DMS153 treated with DMSO at 0.1 percent for 48 hours (cell line): ENCODE results near the gene ZNF318.
"Not testable (repeated sequence)": the region's sequence is repeated elsewhere in the genome, so short reads cannot be mapped to it uniquely, and the experiment has no call there.

Source experiments
- DNase-seq: peaks from one replicate; lab custom pipeline; 2025; ENCODE audit not compliant: unreplicated experiment; lab: John Stamatoyannopoulos, UW

ZNF318 gene, protein sequence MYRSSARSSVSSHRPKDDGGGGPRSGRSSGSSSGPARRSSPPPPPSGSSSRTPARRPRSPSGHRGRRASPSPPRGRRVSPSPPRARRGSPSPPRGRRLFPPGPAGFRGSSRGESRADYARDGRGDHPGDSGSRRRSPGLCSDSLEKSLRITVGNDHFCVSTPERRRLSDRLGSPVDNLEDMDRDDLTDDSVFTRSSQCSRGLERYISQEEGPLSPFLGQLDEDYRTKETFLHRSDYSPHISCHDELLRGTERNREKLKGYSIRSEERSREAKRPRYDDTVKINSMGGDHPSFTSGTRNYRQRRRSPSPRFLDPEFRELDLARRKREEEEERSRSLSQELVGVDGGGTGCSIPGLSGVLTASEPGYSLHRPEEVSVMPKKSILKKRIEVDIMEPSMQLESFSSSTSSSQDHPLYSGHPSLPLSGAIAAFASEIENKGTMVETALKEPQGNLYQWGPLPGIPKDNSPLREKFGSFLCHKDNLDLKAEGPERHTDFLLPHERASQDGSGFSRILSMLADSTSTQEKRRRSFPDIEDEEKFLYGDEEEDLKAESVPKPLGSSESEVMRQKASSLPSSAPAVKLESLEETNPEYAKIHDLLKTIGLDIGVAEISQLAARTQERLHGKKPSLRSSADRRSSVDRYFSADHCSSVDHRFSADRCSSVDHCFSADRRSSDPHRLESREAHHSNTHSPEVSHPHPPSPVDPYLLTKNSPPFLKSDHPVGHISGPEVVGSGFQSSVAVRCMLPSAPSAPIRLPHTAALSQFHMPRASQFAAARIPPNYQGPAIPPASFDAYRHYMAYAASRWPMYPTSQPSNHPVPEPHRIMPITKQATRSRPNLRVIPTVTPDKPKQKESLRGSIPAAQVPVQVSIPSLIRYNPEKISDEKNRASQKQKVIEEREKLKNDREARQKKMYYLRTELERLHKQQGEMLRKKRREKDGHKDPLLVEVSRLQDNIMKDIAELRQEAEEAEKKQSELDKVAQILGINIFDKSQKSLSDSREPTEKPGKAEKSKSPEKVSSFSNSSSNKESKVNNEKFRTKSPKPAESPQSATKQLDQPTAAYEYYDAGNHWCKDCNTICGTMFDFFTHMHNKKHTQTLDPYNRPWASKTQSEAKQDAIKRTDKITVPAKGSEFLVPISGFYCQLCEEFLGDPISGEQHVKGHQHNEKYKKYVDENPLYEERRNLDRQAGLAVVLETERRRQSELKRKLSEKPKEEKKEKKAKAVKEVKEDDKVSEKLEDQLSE (N-terminal part only)

DNA sequence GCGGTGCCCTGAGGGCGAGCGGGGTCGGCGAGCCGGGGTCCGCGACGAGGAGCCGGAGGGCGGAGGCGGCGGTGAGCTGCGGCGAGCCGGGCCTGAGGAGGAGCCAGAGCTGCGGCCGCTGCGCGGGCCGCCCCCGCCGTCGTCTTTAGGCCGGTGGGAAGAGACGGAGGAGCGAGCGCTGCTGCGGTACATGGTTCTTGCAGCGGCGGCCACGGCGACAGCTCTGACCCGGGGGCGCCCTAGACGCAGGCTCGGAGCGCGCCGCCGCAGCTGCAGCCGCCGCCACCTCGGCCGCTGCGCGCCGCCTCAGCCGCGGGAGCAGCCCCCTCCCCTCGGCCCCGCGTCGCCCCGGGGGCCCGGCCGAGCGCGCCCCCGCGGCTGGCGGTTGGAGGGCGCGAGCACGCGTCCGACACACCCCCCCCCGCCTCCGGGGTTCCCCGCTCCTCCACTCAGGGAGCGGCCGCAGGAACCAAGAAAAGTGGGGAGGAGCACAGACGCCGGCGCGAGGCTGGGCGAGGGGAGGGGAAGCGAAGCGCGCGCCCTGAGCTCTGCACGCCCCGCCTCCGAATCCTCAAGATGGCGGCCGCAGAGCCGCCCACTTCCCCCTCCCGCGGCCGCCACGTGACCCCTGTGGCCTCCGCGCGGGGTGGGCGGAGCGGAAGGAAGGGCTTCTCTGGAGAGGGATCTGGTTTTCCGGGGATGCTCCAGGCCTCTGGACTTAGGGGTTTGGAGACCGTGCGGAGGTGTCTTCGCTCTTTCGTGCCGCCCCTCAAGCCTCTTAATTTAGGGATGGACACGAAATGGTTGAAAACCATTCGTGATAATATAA lies at the start of gene ZNF318:
ZNF318 (minus strand) TSS at position 474 of the 829 bp plus-strand sequence; CDS start at position 192, 282 bp downstream.
- DNase-seq = peak; percentile 97

DNA sequence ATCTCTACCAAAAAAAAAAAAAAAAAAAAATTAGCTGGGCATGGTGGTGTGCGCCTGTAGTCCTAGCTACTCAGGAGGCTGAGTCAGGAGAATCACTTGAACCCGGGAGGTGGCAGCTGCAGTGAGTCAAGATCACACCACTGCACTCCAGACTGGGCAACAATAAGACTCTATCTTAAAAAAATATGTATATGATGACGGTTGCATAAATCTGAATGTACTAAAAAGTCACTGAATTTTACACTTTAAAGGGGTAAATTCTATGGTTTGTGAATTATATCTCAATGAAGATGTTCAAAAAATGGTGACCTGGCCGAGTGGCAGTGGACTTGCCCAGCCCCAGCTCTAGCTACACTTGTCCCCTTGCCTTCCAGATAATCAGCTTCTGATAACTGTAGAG lies 47.5 kb upstream of the ZNF318 start:
- no peak for DNase-seq

DNA sequence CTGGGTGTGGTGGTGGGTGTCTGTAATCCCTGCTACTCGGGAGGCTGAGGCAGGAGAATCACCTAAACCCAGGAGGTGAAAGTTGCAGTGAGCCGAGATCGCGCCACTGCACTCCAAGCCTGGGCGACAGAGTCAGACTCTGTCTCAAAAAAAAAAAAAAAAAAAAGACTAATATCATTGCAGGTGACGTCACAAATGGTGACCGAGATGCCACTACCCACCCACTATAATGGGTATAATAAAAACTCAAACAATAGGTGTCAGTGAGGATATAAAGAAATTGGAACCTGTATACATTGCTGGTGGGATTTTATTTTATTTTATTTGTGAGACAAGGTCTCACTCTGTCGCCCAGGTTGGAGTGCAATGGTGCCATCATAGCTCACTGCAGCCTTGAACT lies 45.8 kb upstream of the ZNF318 start:
- not testable (repeated sequence) for DNase-seq

DNA sequence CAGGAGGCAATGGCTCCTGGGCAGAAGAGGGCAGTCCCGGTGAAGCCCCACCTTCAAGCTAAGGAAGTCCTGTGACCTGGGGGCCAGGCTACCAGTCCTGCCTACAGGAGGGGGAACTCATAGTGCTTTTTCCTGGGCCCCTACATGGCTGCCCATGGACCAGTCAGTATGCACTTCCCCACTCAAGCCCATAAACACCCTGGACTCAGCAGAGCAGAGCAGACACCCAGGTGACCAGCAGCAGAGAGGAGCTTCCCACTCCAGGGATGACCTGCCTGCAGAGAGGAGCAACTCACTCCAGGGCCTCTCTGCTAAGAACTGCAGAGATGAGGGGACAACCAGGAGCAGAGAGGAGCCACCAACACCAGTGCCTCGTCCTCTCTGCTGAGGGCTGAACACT lies 43.6 kb upstream of the ZNF318 start:
- no peak for DNase-seq

DNA sequence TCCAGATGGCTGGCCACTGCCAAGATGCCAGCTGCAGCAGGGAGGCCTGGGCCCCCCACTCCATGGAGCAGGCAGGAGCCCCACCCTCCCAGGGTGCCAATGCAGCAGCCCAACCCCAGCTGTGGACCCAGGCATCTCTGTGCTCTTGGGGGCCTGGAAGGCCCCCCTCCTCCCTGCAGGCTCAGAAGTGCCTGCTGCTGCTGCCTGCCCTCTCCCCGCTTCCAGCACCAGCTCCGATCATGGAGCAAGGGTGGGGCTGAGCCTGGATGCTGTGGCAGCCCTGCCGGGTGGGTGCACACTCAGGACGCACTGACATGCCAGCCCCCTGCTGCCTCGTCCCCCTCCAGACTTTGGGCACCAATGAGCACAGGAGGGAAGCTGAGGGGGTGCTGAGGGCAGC lies 43.1 kb upstream of the ZNF318 start:
- no peak for DNase-seq

DNA sequence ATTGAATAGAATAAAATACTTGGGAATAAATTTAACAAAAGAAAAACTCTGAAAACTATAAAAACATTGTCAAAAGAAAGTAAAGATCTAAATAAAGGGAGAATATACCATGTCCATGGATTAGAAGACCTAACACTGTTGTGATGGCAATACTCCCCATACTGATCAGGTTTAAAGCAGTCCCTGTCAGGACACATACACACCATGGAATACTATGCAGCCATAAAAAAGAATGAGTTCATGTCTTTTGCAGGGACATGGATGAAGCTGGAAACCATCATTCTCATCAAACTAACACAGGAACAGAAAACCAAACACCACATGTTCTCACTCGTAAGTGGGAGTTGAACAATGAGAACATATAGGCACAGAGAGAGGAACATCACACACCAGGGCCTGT lies 41.3 kb upstream of the ZNF318 start:
- not testable (repeated sequence) for DNase-seq

DNA sequence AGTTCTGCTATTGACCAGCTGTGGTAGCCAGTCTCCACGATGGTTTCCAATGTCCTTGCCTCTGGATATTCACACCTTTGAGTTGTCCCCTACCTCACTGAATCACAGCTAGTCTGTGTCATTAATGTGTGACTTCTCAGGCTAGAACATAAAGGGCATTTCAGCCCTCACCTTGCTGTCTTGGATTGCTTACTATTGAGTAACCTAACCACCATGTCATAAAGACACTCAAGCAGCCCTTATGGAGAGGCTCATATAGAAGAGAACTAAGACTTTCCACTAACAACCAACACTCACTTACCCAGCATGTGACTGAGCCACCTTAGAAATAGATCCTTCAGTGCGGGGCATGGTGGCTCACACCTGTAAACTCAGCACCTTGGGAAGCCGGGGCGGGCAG lies 38.8 kb upstream of the ZNF318 start:
- DNase-seq = no peak

DNA sequence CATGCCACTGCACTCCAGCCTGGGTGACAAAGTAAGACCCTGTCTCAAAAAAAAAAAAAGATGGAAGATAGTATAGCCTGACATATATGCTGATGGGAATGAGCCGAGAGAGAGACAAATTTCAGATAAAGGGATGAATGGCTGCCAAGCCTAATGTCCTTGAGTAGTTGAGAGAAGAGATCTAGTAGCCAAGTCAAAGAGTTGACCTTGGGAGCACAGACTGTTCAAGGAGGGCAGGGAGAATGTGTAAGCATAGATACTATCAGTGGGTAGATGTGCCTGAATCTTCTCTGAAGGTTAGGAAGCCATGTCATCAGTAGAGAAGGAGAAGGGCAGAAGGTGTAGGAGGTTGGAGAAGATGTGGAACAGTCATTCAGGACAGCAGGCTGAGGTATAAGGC lies 37.8 kb upstream of the ZNF318 start:
- DNase-seq = no peak

DNA sequence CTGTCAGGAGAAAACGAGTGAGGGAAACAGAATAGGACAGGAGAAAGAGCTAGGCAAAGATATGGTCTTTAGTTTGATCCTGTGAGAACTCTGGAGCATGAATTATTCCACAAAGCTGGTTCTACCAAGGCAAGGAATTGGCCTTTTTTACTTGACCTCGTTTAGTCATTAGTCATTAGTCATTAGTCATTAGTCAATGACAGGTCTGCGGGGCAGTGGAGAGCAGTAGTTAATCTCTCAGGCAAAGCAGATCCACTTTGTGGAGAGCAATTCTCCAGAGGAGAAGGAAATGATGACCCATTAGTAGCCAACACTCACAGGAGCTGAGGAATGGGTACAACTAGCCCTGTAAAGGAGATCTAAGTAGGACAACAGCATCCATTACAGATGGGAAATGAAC lies 35.9 kb upstream of the ZNF318 start:
- no peak for DNase-seq

DNA sequence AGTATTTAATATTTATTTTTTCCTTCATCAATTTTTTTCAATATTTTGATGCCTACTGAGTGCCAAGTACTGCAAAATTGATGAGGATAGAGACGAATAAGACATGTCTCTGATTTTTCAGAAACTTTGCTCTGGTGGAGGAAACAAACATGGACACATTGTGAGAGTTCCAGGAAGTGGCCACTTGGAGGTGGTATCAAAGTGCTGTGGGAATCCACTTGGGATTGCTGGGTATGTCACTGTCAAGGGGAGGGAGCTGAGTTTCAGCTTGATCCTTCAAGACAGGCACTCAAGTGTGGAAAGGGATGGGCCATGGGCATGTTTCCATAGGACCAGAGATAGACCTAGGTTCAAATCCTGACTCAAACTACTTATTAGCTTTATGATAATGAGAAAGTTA lies 33.4 kb upstream of the ZNF318 start:
- DNase-seq = no peak

DNA sequence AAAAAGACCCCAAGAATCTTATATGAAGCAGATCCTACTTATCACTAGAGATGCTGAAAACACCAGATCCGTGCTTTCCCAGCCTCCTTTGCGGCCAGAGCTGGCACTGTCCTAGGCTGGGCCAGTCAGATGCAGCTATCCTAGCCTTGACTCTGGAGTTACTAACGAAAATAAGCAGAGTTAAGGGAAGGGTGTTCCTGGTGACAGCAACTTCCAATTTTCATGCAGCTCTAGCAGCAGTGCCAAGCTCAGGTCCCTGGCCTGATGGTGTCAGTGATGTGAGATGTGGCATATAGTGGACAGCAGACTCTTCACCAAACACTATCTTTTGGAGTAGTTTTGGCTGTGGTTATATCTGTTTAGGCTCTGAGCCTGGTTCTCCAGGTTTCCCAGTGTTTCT lies 32.3 kb upstream of the ZNF318 start:
- no peak for DNase-seq

DNA sequence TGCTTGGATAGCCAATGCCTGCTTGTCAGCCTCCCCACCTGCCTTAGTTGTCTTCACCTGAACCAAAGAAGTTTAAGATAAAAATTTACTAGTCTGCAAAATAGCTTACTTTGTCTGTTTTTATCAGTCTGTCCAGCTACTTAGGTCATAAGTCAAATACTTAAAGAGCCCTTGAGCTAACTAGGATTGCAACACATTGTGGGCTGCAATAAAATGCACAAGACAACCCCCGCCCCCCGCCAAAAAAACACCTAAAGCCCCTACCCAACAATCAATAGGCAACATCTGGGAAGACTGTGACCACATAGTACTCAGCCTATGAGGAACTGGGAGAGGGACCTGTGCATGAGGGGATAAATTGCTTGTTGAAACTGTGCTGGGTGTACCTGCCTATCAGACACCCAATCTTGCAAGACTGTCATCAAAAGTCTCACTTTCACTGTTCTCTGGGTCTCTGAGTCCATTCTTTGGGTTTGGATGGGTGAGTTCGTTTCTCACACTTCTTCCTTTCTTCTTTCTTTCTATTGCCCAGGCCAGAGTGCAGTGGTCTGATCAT lies 30.6 kb upstream of the ZNF318 start:
- DNase-seq = no peak

DNA sequence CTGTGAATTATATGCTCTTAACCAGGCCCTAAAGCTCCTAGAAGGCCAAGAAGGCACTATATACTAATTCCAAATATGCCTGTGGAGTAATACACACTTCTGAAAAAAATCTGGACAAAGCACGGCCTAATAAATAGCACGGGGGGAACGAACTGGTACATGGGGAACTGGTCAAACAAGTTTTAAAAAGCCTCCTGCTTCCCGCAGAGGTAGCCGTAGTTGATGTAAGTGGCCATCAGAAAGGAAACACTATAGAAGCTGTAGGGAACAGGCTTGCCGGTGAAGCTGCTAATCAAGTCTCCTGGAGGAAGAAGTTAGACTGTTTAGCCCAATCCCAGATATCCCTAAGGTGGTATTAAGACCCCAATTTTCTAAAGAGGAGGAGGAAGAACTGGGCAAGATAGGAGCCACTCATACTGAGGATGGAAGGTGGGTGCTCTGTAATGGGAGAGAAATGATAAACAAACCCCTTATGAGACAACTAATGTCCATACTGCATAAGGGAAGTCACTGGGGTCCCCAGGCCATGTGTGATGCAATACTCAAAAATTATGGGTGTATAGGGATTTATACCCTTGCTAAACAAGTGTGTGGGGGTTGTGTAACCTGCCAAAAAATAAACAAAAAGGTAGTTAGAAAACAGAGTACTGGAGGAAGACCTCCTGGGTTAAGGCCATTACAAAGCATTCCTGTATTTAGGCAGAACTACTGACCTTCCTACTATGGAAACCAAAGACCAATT lies 27.1 kb upstream of the ZNF318 start:
- peak; percentile 59 for DNase-seq

DNA sequence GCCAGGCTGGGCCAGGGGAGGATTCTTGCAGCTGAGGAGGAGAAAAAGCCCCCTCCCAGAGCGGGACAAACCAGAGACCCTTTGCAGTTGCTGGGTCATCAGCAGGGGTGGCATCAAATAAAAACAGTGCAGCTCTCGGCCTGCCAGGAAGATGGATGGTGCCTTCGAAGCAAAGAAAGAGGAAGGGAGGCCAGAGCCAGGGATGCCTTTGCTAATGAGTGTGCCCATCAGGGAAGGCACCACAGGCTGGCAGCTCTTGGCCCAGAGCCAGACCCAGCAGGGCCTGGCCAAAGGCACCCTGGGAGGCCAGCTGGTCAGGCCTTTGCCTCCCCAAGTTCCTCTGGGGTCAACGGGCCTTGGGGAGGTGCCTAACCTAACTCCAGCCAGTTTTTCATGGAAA lies 26.3 kb upstream of the ZNF318 start:
- no peak for DNase-seq

DNA sequence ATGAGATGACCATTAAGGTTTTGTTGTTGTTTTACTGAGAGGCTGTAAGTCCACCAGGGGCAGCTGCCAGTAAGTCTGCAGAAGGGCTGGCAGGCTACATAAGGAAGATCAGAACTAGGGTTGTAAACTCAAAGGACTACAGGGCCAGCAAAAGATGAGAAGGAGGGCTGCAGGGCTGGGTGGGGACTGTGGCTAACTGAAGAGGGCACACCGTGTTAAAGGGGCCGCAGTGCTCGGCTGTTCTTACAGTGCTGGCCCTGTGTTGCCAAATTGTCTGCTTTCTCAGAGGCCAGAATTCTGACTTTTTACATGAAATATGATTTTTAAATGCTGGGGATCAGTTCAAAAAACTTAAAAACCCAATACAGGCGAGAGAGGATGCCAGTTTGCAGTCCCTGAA lies 25.5 kb upstream of the ZNF318 start:
- DNase-seq = no peak

DNA sequence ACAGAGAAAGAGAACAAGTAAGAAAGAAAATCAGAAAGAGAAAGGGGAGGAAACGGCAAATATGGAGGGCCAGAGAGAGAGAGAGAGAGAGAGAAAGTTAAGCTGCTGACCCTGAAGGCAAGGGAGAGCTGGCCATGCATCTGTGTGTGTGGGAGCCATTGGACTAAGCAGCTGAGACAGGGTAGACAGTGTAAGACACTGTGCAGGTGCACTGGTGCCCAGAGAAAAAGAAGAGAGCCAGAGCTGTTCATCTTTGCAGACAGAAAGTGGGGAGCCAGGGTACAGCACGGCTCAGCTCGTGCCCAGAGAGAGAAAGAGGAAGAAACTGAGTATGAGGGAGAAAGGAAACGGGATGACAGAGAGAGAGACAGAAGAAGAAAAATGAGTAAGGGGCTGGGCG lies 24.2 kb upstream of the ZNF318 start:
- DNase-seq = no peak

DNA sequence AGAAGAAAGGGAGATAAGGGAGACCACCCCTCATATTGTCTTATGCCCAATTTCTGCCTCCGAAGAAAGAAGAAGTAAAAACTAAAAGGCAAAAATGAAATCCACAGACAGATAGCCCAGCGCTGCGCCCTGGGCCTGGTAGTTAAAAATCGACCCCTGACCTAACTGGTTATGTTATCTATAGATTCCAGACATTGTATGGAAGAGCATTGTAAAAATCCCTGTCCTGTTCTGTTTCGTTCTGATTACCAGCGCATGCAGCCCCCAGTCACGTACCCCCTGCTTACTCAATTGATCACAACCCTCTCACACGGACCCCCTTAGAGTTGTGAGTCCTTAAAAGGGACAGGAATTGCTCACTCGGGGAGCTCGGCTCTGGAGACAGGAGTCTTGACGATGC lies 23.7 kb upstream of the ZNF318 start:
- not testable (repeated sequence) for DNase-seq

DNA sequence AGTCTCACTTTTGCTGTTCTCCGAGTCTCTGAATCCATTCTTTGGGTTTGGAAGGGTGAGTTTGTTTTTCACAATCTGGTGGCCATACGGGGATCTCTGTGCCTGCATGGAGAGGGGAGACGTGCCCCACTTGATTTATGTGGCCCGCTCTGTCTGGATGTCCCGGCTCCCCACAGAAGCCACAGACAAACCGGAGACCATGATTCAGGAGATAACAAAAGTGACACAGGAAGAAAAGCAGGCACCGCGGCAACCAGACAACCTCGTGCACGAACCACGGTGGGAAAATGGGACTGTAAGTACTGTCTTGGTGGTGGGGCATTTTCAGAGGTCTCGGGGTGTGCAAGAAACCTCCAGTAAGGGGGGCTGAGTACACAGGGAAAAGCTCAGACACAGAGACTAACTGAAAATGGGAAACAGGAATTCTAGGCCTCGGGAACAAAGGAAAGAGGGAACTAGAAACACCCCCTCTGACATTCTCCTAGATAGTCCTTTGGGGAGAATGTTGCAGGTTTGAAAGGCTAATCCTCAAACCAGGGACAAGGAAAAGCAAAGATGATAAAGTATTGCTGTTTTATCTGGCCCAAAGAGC lies 22.1 kb upstream of the ZNF318 start:
- no peak for DNase-seq

DNA sequence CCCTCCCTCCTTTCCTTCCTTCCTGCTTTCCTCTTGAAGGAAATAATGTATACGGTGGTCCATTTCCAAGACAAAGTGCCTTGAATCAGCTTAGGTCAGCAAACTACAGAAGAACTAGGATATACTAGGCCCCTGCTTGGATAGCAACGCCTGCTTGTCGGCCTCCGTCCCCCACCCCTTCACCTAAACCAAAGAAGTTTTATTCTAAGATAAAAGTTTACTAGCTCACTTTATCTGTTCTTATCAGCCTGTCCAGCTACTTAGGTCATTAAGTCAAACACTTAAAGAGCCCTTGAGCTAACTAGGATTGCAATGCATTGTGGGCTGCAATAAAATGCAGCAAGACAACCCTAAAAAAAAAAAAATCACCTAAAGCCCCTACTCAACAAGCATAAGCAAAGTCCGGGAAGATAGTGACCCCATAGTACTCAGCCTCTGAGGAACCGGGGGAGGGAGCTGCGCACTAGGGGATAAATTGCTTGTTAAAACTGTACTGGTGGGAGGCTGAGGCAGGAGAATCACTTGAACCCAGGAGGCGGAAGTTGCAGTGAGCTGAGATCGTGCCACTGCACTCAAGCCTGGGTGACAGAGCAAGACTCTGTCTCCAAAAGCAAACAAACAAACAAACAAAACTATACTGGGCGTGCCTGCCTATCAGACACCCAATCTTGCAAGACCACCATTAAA lies 21.4 kb upstream of the ZNF318 start:
- not testable (repeated sequence) for DNase-seq
